HepG2 (cell line): ENCODE data around the gene ARFGAP2. TPM values are rescaled to one million over a fixed set of nuclear protein-coding genes. Genes with fewer than 3 reads are reported as not detected.
A peak's percentile ranks its signal among the peaks of the same experiment; 100 is the strongest.

Experiments used
- FOXK1 ChIP-seq: sonication (generic); formaldehyde crosslinking; IDR thresholded peaks from 2 replicates; pipeline ENCODE4 v1.4.0; 2020; ENCODE audit warnings: low read depth, missing genetic modification reagents, borderline replicate concordance
- GTF3A ChIP-seq: sonication (generic); formaldehyde crosslinking; conservative IDR thresholded peaks from 2 replicates; pipeline ENCODE4 v1.4.0; 2020; ENCODE audit warnings: mild to moderate bottlenecking, missing genetic modification reagents
- HHEX ChIP-seq: IDR thresholded peaks from 2 replicates; pipeline ENCODE4 v1.6.1; 2016; ENCODE audit warnings: control low read depth
- KLF16 ChIP-seq, 2 experiments: sonication (generic) in 1 of 2; formaldehyde crosslinking in 1 of 2; IDR thresholded peaks; 2 replicates each; pipeline versions ENCODE4 v1.6.1 to v1.8.0; 2016 to 2023; ENCODE audit warnings: missing genetic modification reagents in 2 of 2, missing compliant biosample characterization in 1 of 2
- PITX1 ChIP-seq: sonication (generic); formaldehyde crosslinking; IDR thresholded peaks from 2 replicates; pipeline ENCODE4 v1.5.1; 2020; ENCODE audit warnings: mild to moderate bottlenecking, missing genetic modification reagents
- POLR2AphosphoS2 ChIP-seq: IDR thresholded peaks from 2 replicates; pipeline ENCODE4 v1.6.1; 2011; ENCODE audit warnings: low read depth, low read length, improper control_type of control experiment
- SETDB1 ChIP-seq: sonication (generic); formaldehyde crosslinking; IDR thresholded peaks from 2 replicates; pipeline ENCODE4 v1.5.1; 2020; ENCODE audit warnings: missing genetic modification reagents, mild to moderate bottlenecking, borderline replicate concordance
- TCF7 ChIP-seq: sonication (generic); IDR thresholded peaks from 2 replicates; pipeline ENCODE4 v1.6.1; 2016; ENCODE audit warnings: antibody characterized with exemption, low read depth
- THRA ChIP-seq: sonication (generic); formaldehyde crosslinking; IDR thresholded peaks from 2 replicates; pipeline ENCODE4 v1.4.0; 2020; ENCODE audit warnings: missing genetic modification reagents, borderline replicate concordance
- USF2 ChIP-seq, 2 experiments: sonication (generic) in 1 of 2; formaldehyde crosslinking in 1 of 2; IDR thresholded peaks; 2 replicates each; pipeline versions ENCODE4 v1.5.1 to v1.6.1; 2011 to 2020; ENCODE audit warnings: borderline replicate concordance in 1 of 2, low read depth in 1 of 2, low read length in 1 of 2, mild to moderate bottlenecking in 1 of 2, missing genetic modification reagents in 1 of 2, moderate library complexity in 1 of 2
- ZFY ChIP-seq: sonication (generic); formaldehyde crosslinking; IDR thresholded peaks from 2 replicates; pipeline ENCODE4 v1.4.0; 2020; ENCODE audit warnings: missing genetic modification reagents
- ZKSCAN5 ChIP-seq: sonication (generic); formaldehyde crosslinking; IDR thresholded peaks from 2 replicates; pipeline ENCODE4 v1.5.1; 2020; ENCODE audit warnings: mild to moderate bottlenecking, missing genetic modification reagents
- ZNF30 ChIP-seq: sonication (generic); formaldehyde crosslinking; IDR thresholded peaks from 2 replicates; pipeline ENCODE4 v1.5.0; 2020; ENCODE audit warnings: mild to moderate bottlenecking, missing genetic modification reagents
- ZNF441 ChIP-seq: sonication (generic); formaldehyde crosslinking; IDR thresholded peaks from 2 replicates; pipeline ENCODE4 v1.7.0; 2021; ENCODE audit warnings: missing genetic modification reagents, borderline replicate concordance
- ZNF484 ChIP-seq: sonication (generic); formaldehyde crosslinking; IDR thresholded peaks from 2 replicates; pipeline ENCODE4 v1.5.1; 2020; ENCODE audit warnings: mild to moderate bottlenecking, low read depth, missing genetic modification reagents, borderline replicate concordance
- ZNF546 ChIP-seq: sonication (generic); formaldehyde crosslinking; conservative IDR thresholded peaks from 2 replicates; pipeline ENCODE4 v1.8.1; 2023; ENCODE audit warnings: mild to moderate bottlenecking, missing genetic modification reagents
- ZNF574 ChIP-seq: sonication (generic); formaldehyde crosslinking; IDR thresholded peaks from 2 replicates; pipeline ENCODE4 v1.4.0; 2020; ENCODE audit warnings: missing genetic modification reagents
- ZNF629 ChIP-seq: sonication (generic); formaldehyde crosslinking; conservative IDR thresholded peaks from 2 replicates; pipeline ENCODE4 v1.5.0; 2020; ENCODE audit warnings: missing genetic modification reagents
- ZNF839 ChIP-seq: sonication (generic); formaldehyde crosslinking; IDR thresholded peaks from 2 replicates; pipeline ENCODE4 v1.4.0; 2020; ENCODE audit warnings: missing genetic modification reagents, mild to moderate bottlenecking, borderline replicate concordance
- polyA plus RNA-seq, 8 experiments: library from polyadenylated mRNA; depleted of rRNA in 3 of 8; stranded (reverse) in 7 of 8; unstranded in 1 of 8; fragments of >200 nt; fragmentation: Illumina TruSeq in 4 of 8; extraction: Trizol in 4 of 8; gene quantifications; 2 replicates each; pipeline versions ENCODE4 v1.2.1 to v1.2.3, GENCODE V29; 2011 to 2016; ENCODE audit warnings: low read depth in 4 of 8, missing spikeins in 1 of 8, mixed read lengths in 1 of 8; ENCODE audit not compliant: insufficient read depth in 1 of 8
- total RNA-seq, 5 experiments: library from RNA; depleted of rRNA; stranded (reverse); fragments of >200 nt; fragmentation: Illumina TruSeq; extraction: Trizol; gene quantifications; 2 replicates each; pipeline ENCODE4 v1.2.3, GENCODE V29; 2016; ENCODE audit warnings: low read depth in 1 of 5
- TF ChIP-seq, protein P1 (sequence below): sonication (generic); formaldehyde crosslinking; IDR thresholded peaks from 2 replicates; pipeline ENCODE4 v1.5.1; 2020; ENCODE audit warnings: mild to moderate bottlenecking, missing genetic modification reagents, moderate library complexity

Gene ARFGAP2
- total and polyA plus RNA-seq, 2 of the 13 experiments (the other 11 are each of a cell fraction or from before 2014, with no cell fraction given): 32.3 to 75.3 TPM

- TF ChIP-seq ZNF839 (CRISPR knock-in tag) (no peak), FOXK1 (no peak), TCF7 (no peak), GTF3A (CRISPR knock-in tag) (no peak), ZNF574 (CRISPR knock-in tag) (peak; percentile 41), ZNF629 (CRISPR knock-in tag) (no peak), ZNF30 (CRISPR knock-in tag) (no peak), USF2 (IDR thresholded peaks at IDR 0.05; ENCODE audit: low read depth, low read length) (no peak), USF2 (CRISPR knock-in tag; IDR thresholded peaks at IDR 0.05; ENCODE audit: borderline replicate concordance) (no peak), PITX1 (CRISPR knock-in tag) (no peak), ZNF441 (CRISPR knock-in tag) (no peak), SETDB1 (CRISPR knock-in tag) (no peak), ZNF484 (no peak), ZFY (CRISPR knock-in tag) (peak; percentile 78), POLR2AphosphoS2 (no peak), ZNF546 (CRISPR knock-in tag) (no peak), KLF16 (CRISPR knock-in tag; IDR thresholded peaks at IDR 0.05) (no peak), ZKSCAN5 (no peak), HHEX (CRISPR knock-in tag) (no peak), THRA (CRISPR knock-in tag) (no peak)
- TF ChIP-seq, protein P1, sequence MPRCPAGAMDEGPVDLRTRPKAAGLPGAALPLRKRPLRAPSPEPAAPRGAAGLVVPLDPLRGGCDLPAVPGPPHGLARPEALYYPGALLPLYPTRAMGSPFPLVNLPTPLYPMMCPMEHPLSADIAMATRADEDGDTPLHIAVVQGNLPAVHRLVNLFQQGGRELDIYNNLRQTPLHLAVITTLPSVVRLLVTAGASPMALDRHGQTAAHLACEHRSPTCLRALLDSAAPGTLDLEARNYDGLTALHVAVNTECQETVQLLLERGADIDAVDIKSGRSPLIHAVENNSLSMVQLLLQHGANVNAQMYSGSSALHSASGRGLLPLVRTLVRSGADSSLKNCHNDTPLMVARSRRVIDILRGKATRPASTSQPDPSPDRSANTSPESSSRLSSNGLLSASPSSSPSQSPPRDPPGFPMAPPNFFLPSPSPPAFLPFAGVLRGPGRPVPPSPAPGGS (CRISPR knock-in tag): no peak
Measured at GRCh38 chr11:47185305-47186075, 8.8 kb upstream of the ARFGAP2 start (continued).
